ENCODE measurements around the gene CD52. TPM values are rescaled to one million over a fixed set of nuclear protein-coding genes. Genes with fewer than 3 reads are reported as not detected.

CD52 gene
- total RNA-seq, 2 donors from 2014 or later: 2.7 TPM; not detected in 1

- H3K4me1 ChIP-seq (ENCODE audit: control insufficient read depth in 1 of 2, low read depth in 2 of 2): peaks cover 11% of the 10 kb centered on the region in 2 donors
- no peaks in the 10 kb centered on the region for H3K36me3 ChIP-seq
- no peak for TF ChIP-seq CTCF (IDR thresholded peaks at IDR 0.05)
- DNase-seq (ENCODE audit: low spot score): no peak
- H3K27ac ChIP-seq: no peak overlapping the region
- H3K4me3 ChIP-seq: no peak overlapping the region
- no peaks in the 10 kb centered on the region for H3K27me3 ChIP-seq (replicated peaks; ENCODE audit: insufficient read depth)
- ATAC-seq (ENCODE audit: insufficient number of reproducible peaks, low FRiP score, low read depth): no peak
- H3K9me3 ChIP-seq: no peaks in the 10 kb centered on the region
Measured at GRCh38 chr1:26340047-26340481, 22.3 kb downstream of the CD52 start.

- no peaks in the 10 kb centered on the region for H3K9me3 ChIP-seq
- H3K4me1 ChIP-seq (ENCODE audit: control insufficient read depth in 1 of 2, low read depth in 2 of 2): no peaks in the 10 kb centered on the region
- no peaks in the 10 kb centered on the region for H3K27me3 ChIP-seq (replicated peaks; ENCODE audit: insufficient read depth)
- no peaks in the 10 kb centered on the region for H3K36me3 ChIP-seq
- H3K4me3 ChIP-seq: no peak overlapping the region
- TF ChIP-seq CTCF (IDR thresholded peaks at IDR 0.05): no peak
- ATAC-seq (ENCODE audit: insufficient number of reproducible peaks, low FRiP score, low read depth) (no peak), DNase-seq (ENCODE audit: low spot score) (no peak)
- no peak overlapping the region for H3K27ac ChIP-seq
Measured at GRCh38 chr1:26344147-26344920, 26.6 kb downstream of the CD52 start.

GRCh38 chr1:26345718-26346117, 28.0 kb downstream of the CD52 start:
- ATAC-seq (ENCODE audit: insufficient number of reproducible peaks, low FRiP score, low read depth) (no peak), DNase-seq (ENCODE audit: low spot score) (no peak)
- Histone ChIP-seq H3K4me1 (ENCODE audit: control insufficient read depth in 1 of 2, low read depth in 2 of 2) (no peaks in the 10 kb centered on the region), H3K27ac (no peak overlapping the region), H3K4me3 (no peak overlapping the region), H3K9me3 (no peaks in the 10 kb centered on the region), H3K27me3 (replicated peaks; ENCODE audit: insufficient read depth) (no peaks in the 10 kb centered on the region), H3K36me3 (no peaks in the 10 kb centered on the region)
- TF ChIP-seq CTCF (IDR thresholded peaks at IDR 0.05): no peak

- Histone ChIP-seq H3K27me3 (replicated peaks; ENCODE audit: insufficient read depth) (no peaks in the 10 kb centered on the region), H3K4me1 (ENCODE audit: control insufficient read depth in 1 of 2, low read depth in 2 of 2) (no peaks in the 10 kb centered on the region), H3K27ac (no peak overlapping the region), H3K4me3 (no peak overlapping the region), H3K9me3 (no peaks in the 10 kb centered on the region), H3K36me3 (no peaks in the 10 kb centered on the region)
- DNase-seq (ENCODE audit: low spot score) (no peak), ATAC-seq (ENCODE audit: insufficient number of reproducible peaks, low FRiP score, low read depth) (no peak)
- no peak for TF ChIP-seq CTCF (IDR thresholded peaks at IDR 0.05)
Measured at GRCh38 chr1:26346274-26347033, 28.7 kb downstream of the CD52 start.

GRCh38 chr1:26349188-26349876, 31.6 kb downstream of the CD52 start:
- DNase-seq (ENCODE audit: low spot score) (no peak), ATAC-seq (ENCODE audit: insufficient number of reproducible peaks, low FRiP score, low read depth) (no peak)
- TF ChIP-seq CTCF (IDR thresholded peaks at IDR 0.05): no peak
- no peaks in the 10 kb centered on the region for H3K27me3 ChIP-seq (replicated peaks; ENCODE audit: insufficient read depth)
- no peak overlapping the region for H3K4me3 ChIP-seq
- H3K27ac ChIP-seq: no peak overlapping the region
- H3K4me1 ChIP-seq (ENCODE audit: control insufficient read depth in 1 of 2, low read depth in 2 of 2): no peaks in the 10 kb centered on the region
- H3K9me3 ChIP-seq: no peaks in the 10 kb centered on the region
- H3K36me3 ChIP-seq: no peaks in the 10 kb centered on the region

Data from thoracic aorta (tissue), 2 donors.